HG02798 (cell line): Measurements from ENCODE around the gene DUOX2.
"Not testable (repeated sequence)": the region's sequence is repeated elsewhere in the genome, so short reads cannot be mapped to it uniquely, and the experiment has no call there.

ENCODE experiments used
- ATAC-seq: cut with Tn5 transposase; IDR thresholded peaks from one replicate; pipeline ENCODE4 v1.9.1; 2021; ENCODE audit warnings: mild to moderate bottlenecking; ENCODE audit not compliant: unreplicated experiment, poor library complexity

DUOX2 gene

GRCh38 chr15:45079628-45080246, 34.2 kb downstream of the DUOX2 start:
- ATAC-seq, result not testable (repeated sequence)

- ATAC-seq, result not testable (repeated sequence)
Observed at GRCh38 chr15:45079201-45079600, 34.8 kb downstream of the DUOX2 start.

GRCh38 chr15:45077391-45077790, 36.6 kb downstream of the DUOX2 start:
- not testable (repeated sequence) for ATAC-seq

- not testable (repeated sequence) for ATAC-seq
Observed at GRCh38 chr15:45075440-45076320, 38.3 kb downstream of the DUOX2 start.

- not testable (repeated sequence) for ATAC-seq
Observed at GRCh38 chr15:45073602-45074001, 40.4 kb downstream of the DUOX2 start.

GRCh38 chr15:45069942-45070360, 44.0 kb downstream of the DUOX2 start:
- not testable (repeated sequence) for ATAC-seq

- ATAC-seq, result no peak
Observed at GRCh38 chr15:45064386-45064785, 49.6 kb downstream of the DUOX2 start.

GRCh38 chr15:45062301-45062700, 51.7 kb downstream of the DUOX2 start:
- ATAC-seq, result not testable (repeated sequence)

- not testable (repeated sequence) for ATAC-seq
Observed at GRCh38 chr15:45058690-45059675, 55.0 kb downstream of the DUOX2 start.

- ATAC-seq, result not testable (repeated sequence)
Observed at GRCh38 chr15:45052676-45053075, 61.3 kb downstream of the DUOX2 start.

- ATAC-seq, result no peak
Observed at GRCh38 chr15:45050587-45050986, 63.4 kb downstream of the DUOX2 start.

GRCh38 chr15:45048794-45049631, 65.0 kb downstream of the DUOX2 start:
- no peak for ATAC-seq

- not testable (repeated sequence) for ATAC-seq
Observed at GRCh38 chr15:45048449-45048793, 65.6 kb downstream of the DUOX2 start.

- not testable (repeated sequence) for ATAC-seq
Observed at GRCh38 chr15:45044270-45044669, 69.7 kb downstream of the DUOX2 start.

- not testable (repeated sequence) for ATAC-seq
Observed at GRCh38 chr15:45042859-45043258, 71.1 kb downstream of the DUOX2 start.
